BE2C (cell line): ENCODE data around the gene C1orf35.

Source experiments
- DNase-seq: peaks from one replicate; pipeline ENCODE4 v3.0.0-alpha.2; 2020
- H3K27me3 ChIP-seq: fragments of 250-450 bp; sonication (Bioruptor Pico); 2 replicates; pipeline ENCODE4 v1.5.1; 2020; ENCODE audit warnings: mild to moderate bottlenecking
- H3K36me3 ChIP-seq: fragments of 250-450 bp; sonication (Bioruptor Pico); 2 replicates; pipeline ENCODE4 v1.5.1; 2020; ENCODE audit warnings: mild to moderate bottlenecking
- H3K4me1 ChIP-seq: fragments of 250-450 bp; sonication (Bioruptor Pico); 2 replicates; pipeline ENCODE4 v1.5.1; 2020
- H3K4me3 ChIP-seq: 2 replicates; pipeline ENCODE4 v1.5.1; 2011; ENCODE audit warnings: low read depth, low read length
- H3K9me3 ChIP-seq: fragments of 250-450 bp; sonication (Bioruptor Pico); 2 replicates; pipeline ENCODE4 v1.5.1; 2020
- TF ChIP-seq, protein P1 (sequence below): IDR thresholded peaks from 2 replicates; pipeline ENCODE4 v1.5.1; 2012; ENCODE audit warnings: mild to moderate bottlenecking, low read depth, low read length

The C1orf35 gene

DNA sequence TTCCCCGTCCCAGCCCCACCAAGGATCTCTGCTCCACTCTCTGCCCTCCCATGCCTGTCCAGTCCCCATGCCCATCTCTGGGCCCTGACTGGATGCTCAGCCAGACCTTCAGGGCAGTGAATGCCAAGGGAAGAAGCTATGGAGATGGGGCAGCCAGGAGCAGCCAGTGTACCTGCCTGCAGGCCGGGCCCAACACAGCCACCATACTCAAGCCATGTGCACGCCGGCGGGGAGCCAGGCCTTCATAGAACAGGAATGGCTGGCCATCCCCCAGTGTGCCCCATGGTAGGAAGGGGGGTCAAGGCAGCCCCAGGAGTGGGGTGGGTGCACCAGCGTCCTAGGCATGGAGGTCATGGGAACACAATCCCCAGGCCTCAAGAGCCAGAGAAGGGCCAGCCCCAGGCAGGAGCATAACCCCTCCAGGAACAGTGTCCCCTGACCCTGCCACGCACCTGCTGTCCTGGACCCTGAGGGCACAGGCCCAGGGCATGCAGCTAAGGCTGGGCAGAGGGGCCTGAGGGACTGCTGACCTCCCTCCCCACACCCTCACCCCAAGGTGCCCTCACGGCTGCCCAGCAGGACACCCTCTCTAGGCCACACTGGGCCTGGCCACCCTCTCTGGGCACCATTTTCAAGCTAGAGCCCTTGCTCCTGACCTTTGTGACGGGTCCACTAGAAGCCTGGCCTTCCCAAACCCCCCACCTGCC, 40.9 kb downstream of the C1orf35 start:
- Histone ChIP-seq H3K9me3 (no peaks in the 10 kb centered on the region; the same call in 1 of the 2 replicates), H3K27me3 (peaks cover 32% of the 10 kb centered on the region), H3K4me3 (no peak overlapping the region), H3K4me1 (no peaks in the 10 kb centered on the region), H3K36me3 (no peaks in the 10 kb centered on the region)
- DNase-seq = no peak
- TF ChIP-seq, protein P1, sequence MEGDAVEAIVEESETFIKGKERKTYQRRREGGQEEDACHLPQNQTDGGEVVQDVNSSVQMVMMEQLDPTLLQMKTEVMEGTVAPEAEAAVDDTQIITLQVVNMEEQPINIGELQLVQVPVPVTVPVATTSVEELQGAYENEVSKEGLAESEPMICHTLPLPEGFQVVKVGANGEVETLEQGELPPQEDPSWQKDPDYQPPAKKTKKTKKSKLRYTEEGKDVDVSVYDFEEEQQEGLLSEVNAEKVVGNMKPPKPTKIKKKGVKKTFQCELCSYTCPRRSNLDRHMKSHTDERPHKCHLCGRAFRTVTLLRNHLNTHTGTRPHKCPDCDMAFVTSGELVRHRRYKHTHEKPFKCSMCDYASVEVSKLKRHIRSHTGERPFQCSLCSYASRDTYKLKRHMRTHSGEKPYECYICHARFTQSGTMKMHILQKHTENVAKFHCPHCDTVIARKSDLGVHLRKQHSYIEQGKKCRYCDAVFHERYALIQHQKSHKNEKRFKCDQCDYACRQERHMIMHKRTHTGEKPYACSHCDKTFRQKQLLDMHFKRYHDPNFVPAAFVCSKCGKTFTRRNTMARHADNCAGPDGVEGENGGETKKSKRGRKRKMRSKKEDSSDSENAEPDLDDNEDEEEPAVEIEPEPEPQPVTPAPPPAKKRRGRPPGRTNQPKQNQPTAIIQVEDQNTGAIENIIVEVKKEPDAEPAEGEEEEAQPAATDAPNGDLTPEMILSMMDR = no peak

DNA sequence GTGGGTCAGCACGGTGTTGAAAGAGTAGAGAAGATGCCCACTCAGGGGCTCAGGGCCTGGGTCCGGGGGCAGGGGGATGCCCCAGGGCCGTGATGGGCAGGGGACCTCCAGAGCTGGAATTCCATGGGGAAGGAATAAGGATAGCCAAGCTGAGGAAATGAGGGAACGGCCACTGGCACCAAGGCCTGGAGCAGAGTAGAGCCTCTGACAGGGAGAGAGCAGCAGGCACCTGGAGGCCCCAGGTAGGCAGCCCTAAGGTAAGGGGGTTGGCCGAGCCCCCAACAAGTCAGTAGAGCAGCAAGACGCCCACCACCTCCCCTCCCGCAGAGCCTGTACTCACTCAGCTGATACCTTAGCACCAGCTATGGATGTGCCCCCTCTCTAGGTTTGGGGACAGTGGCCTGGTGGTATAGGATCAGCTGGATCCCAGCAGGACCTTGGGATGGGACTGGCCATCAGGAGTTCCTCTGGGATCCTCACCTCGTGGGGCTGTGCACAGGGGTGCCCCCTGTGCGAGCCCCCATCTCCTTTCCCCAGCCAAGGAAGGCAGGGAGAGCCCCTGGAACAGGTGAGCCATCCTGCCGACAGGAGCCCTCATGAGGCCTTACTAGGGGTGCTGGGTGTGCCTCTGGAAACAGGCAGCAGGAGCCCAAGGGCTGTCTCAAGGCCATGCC, 41.6 kb downstream of the C1orf35 start:
- DNase-seq = no peak
- Histone ChIP-seq H3K36me3 (no peaks in the 10 kb centered on the region), H3K4me1 (no peaks in the 10 kb centered on the region), H3K4me3 (no peak overlapping the region), H3K9me3 (no peaks in the 10 kb centered on the region; the same call in 1 of the 2 replicates), H3K27me3 (peaks cover 32% of the 10 kb centered on the region)
- TF ChIP-seq, protein P1 = no peak

DNA sequence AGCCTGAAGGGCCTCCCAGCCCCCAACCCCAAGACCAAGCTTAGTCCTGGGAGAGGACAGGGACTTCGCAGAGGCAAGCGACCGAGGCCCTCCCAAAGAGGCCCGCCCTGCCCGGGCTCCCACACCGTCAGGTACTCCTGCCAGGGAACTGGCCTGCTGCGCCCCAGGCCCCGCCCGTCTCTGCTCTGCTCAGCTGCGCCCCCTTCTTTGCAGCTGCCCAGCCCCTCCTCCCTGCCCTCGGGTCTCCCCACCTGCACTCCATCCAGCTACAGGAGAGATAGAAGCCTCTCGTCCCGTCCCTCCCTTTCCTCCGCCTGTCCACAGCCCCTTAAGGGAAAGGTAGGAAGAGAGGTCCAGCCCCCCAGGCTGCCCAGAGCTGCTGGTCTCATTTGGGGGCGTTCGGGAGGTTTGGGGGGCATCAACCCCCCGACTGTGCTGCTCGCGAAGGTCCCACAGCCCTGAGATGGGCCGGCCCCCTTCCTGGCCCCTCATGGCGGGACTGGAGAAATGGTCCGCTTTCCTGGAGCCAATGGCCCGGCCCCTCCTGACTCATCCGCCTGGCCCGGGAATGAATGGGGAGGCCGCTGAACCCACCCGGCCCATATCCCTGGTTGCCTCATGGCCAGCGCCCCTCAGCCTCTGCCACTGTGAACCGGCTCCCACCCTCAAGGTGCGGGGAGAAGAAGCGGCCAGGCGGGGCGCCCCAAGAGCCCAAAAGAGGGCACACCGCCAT, 42.5 kb downstream of the C1orf35 start:
- Histone ChIP-seq H3K27me3 (peaks cover 39% of the 10 kb centered on the region), H3K4me3 (no peak overlapping the region), H3K4me1 (no peaks in the 10 kb centered on the region), H3K36me3 (no peaks in the 10 kb centered on the region), H3K9me3 (no peaks in the 10 kb centered on the region; the same call in 1 of the 2 replicates)
- no peak for DNase-seq
- TF ChIP-seq, protein P1 = no peak

DNA sequence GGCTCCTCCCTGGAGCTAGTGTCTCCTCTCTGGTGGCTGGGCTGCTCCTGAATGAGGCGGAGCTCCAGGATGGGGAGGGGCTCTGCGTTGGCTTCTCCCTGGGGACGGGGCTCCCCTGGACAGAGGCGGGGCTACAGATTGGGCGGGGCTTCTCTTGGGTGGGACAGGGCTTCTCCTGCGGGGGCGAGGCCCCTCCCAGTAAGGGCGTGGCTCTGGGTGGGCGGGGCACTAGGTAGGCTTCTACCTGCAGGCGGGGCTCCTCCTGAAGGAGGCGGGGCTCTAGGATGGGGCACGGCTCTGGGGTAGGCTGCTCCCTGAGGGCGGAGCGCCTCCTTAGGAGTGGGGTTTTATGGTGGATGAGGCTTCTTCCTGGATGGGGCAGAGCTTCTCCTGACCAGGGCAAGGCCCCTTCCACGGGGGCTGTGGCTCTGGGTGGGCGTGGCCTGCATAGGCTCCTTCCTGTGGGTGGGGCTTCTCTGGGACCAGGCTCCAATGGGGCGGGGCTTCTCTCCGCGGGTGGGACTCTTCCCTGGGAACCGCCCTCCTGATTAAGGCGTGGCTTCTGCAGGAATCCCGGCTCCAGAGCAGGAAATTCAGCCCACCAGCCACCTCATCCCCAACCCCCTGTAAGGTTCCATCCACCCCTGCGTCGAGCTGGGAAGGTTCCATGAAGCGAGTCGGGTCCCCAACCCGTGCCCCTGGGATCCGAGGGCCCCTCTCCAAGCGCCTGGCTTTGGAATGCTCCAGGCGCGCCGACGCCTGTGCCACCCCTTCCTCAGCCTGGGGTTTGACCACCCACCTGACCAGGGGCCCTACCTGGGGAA, 43.3 kb downstream of the C1orf35 start:
- no peaks in the 10 kb centered on the region for H3K36me3 ChIP-seq
- H3K9me3 ChIP-seq = no peaks in the 10 kb centered on the region; the same call in 1 of the 2 replicates
- peak; percentile 81 for DNase-seq
- H3K4me3 ChIP-seq = no peak overlapping the region; the same call in 1 of the 2 replicates
- TF ChIP-seq, protein P1 = no peak
- H3K4me1 ChIP-seq = no peaks in the 10 kb centered on the region
- peaks cover 42% of the 10 kb centered on the region for H3K27me3 ChIP-seq

DNA sequence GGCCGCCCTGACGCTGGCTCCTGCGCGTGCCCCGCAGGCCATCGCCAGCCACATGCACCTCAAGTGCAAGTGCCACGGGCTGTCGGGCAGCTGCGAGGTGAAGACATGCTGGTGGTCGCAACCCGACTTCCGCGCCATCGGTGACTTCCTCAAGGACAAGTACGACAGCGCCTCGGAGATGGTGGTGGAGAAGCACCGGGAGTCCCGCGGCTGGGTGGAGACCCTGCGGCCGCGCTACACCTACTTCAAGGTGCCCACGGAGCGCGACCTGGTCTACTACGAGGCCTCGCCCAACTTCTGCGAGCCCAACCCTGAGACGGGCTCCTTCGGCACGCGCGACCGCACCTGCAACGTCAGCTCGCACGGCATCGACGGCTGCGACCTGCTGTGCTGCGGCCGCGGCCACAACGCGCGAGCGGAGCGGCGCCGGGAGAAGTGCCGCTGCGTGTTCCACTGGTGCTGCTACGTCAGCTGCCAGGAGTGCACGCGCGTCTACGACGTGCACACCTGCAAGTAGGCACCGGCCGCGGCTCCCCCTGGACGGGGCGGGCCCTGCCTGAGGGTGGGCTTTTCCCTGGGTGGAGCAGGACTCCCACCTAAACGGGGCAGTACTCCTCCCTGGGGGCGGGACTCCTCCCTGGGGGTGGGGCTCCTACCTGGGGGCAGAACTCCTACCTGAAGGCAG, 44.0 kb downstream of the C1orf35 start:
- TF ChIP-seq, protein P1 = no peak
- no peak overlapping the region for H3K4me3 ChIP-seq
- no peaks in the 10 kb centered on the region; the same call in 1 of the 2 replicates for H3K9me3 ChIP-seq
- H3K4me1 ChIP-seq = no peaks in the 10 kb centered on the region
- peaks cover 42% of the 10 kb centered on the region for H3K27me3 ChIP-seq
- no peaks in the 10 kb centered on the region for H3K36me3 ChIP-seq
- no peak for DNase-seq
